GM12878 (cell line): Measurements from ENCODE around the gene KLRK1. TPM values are rescaled to one million over a fixed set of nuclear protein-coding genes. Genes with fewer than 3 reads are reported as not detected.

Experiments
- FOS ChIP-seq: IDR thresholded peaks from 3 replicates; pipeline ENCODE4 v1.6.1; 2011; ENCODE audit warnings: borderline replicate concordance; ENCODE audit not compliant: insufficient read length; ENCODE audit errors: extremely low read depth
- NFYA ChIP-seq: IDR thresholded peaks from 2 replicates; pipeline ENCODE4 v1.6.1; 2011; ENCODE audit warnings: low read depth, mild to moderate bottlenecking, low read length, improper control_type of control experiment, borderline replicate concordance
- RCOR1 ChIP-seq: conservative IDR thresholded peaks from 2 replicates; pipeline ENCODE4 v1.6.1; 2012; ENCODE audit warnings: low read depth, low read length, improper control_type of control experiment
- TBL1XR1 ChIP-seq: IDR thresholded peaks from 2 replicates; pipeline ENCODE4 v1.6.1; 2012; ENCODE audit warnings: low read depth, low read length, improper control_type of control experiment
- polyA plus RNA-seq, 11 experiments: library from polyadenylated mRNA; depleted of rRNA in 4 of 11; unstranded in 6 of 11; stranded (reverse) in 5 of 11; fragments of >200 nt; fragmentation: Nextera tagmentation in 4 of 11; fragmentation: Illumina TruSeq in 1 of 11; extraction: Ambion mirVana in 4 of 11; extraction: Trizol in 1 of 11; gene quantifications; 1 replicate in 1 of 11; 2 replicates in 10 of 11; pipeline versions ENCODE4 v1.2.1 to v1.2.3, GENCODE V29; 2011 to 2016; ENCODE audit warnings: inconsistent platforms in 2 of 11, missing spikeins in 2 of 11, low read depth in 1 of 11
- total RNA-seq, 4 experiments: library from RNA; depleted of rRNA in 3 of 4; stranded (reverse); fragments of >200 nt in 3 of 4; fragmentation: Illumina TruSeq in 1 of 4; extraction: Trizol in 1 of 4; gene quantifications; 2 replicates each; pipeline versions ENCODE4 v1.2.1 to v1.2.3, GENCODE V29; 2013 to 2021
- TF ChIP-seq, protein P1 (sequence below): IDR thresholded peaks from 2 replicates; pipeline ENCODE4 v1.6.1; 2012; ENCODE audit warnings: low read depth, low read length, improper control_type of control experiment
- TF ChIP-seq, protein P2 (sequence below): fragments of 450-650 bp; formaldehyde crosslinking; IDR thresholded peaks from 2 replicates; pipeline ENCODE4 v1.4.0; 2022; ENCODE audit warnings: mild to moderate bottlenecking, moderate library complexity
- TF ChIP-seq, protein P3 (sequence below): IDR thresholded peaks from 2 replicates; pipeline ENCODE4 v1.6.1; 2012; ENCODE audit warnings: improper control_type of control experiment, low read depth, low read length; ENCODE audit not compliant: insufficient replicate concordance
- TF ChIP-seq, protein P4 (sequence below): fragments of 450-650 bp; IDR thresholded peaks from 2 replicates; pipeline ENCODE4 v1.6.1; 2017; ENCODE audit warnings: antibody characterized with exemption, mild to moderate bottlenecking, moderate library complexity

The KLRK1 gene
- total and polyA plus RNA-seq, 10 of the 15 experiments (the other 5 are each of a cell fraction or from before 2014, with no cell fraction given) = 0.27 to 2.0 (median 0.99) TPM

DNA sequence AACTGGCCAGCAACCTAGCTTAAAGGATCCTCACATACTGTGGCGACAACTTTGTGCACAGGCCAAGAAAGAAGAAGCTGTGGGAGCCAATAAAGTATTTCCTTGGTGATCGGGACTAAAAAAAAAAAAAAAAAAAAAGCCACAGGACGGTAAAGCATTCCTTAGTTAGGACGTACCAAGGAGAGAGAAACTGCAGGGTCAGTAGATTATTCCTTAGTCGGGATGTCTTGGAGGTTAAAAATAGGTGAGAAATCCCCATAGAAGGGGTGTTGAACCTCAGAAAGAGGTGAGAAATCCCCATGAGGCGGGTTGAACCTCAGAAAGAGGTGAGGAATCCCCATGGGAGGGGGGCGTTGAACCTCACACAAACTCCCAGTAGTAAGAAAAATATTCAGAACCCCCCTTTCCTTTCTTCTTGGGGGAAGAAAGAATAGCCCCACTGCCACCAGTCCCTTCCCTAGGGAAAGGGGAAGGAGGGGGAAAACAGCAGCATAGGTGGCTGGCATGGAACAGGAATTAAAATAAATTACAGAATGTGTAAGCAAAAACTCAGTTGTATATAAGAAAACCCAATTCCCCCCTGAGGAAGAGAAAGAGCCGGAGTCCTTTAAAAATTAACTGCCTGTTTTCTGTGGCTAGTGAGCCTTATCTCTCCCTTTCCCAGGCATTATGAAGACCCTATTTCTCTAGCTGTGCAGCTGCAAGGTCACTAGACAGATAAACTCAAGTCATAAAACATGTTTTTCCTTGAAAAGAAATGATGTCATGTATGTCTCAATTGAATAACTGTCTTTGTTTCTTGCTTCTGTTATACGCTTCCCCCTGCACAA, 26.8 kb downstream of the KLRK1 start (continued):
- TF ChIP-seq FOS (no peak), TBL1XR1 (no peak), NFYA (no peak), RCOR1 (no peak)
- TF ChIP-seq, protein P1, sequence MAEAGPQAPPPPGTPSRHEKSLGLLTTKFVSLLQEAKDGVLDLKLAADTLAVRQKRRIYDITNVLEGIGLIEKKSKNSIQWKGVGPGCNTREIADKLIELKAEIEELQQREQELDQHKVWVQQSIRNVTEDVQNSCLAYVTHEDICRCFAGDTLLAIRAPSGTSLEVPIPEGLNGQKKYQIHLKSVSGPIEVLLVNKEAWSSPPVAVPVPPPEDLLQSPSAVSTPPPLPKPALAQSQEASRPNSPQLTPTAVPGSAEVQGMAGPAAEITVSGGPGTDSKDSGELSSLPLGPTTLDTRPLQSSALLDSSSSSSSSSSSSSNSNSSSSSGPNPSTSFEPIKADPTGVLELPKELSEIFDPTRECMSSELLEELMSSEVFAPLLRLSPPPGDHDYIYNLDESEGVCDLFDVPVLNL = no peak
- TF ChIP-seq, protein P2, sequence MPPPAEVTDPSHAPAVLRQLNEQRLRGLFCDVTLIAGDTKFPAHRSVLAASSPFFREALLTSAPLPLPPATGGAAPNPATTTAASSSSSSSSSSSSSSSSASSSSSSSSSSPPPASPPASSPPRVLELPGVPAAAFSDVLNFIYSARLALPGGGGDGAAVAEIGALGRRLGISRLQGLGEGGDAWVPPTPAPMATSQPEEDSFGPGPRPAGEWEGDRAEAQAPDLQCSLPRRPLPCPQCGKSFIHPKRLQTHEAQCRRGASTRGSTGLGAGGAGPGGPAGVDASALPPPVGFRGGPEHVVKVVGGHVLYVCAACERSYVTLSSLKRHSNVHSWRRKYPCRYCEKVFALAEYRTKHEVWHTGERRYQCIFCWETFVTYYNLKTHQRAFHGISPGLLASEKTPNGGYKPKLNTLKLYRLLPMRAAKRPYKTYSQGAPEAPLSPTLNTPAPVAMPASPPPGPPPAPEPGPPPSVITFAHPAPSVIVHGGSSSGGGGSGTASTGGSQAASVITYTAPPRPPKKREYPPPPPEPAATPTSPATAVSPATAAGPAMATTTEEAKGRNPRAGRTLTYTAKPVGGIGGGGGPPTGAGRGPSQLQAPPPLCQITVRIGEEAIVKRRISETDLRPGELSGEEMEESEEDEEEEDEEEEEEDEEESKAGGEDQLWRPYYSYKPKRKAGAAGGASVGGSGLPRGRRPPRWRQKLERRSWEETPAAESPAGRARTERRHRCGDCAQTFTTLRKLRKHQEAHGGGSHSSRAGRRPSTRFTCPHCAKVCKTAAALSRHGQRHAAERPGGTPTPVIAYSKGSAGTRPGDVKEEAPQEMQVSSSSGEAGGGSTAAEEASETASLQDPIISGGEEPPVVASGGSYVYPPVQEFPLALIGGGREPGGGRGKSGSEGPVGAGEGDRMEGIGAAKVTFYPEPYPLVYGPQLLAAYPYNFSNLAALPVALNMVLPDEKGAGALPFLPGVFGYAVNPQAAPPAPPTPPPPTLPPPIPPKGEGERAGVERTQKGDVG (CRISPR knock-in tag) = no peak
- TF ChIP-seq, protein P3, sequence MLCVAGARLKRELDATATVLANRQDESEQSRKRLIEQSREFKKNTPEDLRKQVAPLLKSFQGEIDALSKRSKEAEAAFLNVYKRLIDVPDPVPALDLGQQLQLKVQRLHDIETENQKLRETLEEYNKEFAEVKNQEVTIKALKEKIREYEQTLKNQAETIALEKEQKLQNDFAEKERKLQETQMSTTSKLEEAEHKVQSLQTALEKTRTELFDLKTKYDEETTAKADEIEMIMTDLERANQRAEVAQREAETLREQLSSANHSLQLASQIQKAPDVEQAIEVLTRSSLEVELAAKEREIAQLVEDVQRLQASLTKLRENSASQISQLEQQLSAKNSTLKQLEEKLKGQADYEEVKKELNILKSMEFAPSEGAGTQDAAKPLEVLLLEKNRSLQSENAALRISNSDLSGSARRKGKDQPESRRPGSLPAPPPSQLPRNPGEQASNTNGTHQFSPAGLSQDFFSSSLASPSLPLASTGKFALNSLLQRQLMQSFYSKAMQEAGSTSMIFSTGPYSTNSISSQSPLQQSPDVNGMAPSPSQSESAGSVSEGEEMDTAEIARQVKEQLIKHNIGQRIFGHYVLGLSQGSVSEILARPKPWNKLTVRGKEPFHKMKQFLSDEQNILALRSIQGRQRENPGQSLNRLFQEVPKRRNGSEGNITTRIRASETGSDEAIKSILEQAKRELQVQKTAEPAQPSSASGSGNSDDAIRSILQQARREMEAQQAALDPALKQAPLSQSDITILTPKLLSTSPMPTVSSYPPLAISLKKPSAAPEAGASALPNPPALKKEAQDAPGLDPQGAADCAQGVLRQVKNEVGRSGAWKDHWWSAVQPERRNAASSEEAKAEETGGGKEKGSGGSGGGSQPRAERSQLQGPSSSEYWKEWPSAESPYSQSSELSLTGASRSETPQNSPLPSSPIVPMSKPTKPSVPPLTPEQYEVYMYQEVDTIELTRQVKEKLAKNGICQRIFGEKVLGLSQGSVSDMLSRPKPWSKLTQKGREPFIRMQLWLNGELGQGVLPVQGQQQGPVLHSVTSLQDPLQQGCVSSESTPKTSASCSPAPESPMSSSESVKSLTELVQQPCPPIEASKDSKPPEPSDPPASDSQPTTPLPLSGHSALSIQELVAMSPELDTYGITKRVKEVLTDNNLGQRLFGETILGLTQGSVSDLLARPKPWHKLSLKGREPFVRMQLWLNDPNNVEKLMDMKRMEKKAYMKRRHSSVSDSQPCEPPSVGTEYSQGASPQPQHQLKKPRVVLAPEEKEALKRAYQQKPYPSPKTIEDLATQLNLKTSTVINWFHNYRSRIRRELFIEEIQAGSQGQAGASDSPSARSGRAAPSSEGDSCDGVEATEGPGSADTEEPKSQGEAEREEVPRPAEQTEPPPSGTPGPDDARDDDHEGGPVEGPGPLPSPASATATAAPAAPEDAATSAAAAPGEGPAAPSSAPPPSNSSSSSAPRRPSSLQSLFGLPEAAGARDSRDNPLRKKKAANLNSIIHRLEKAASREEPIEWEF = no peak
- TF ChIP-seq, protein P4, sequence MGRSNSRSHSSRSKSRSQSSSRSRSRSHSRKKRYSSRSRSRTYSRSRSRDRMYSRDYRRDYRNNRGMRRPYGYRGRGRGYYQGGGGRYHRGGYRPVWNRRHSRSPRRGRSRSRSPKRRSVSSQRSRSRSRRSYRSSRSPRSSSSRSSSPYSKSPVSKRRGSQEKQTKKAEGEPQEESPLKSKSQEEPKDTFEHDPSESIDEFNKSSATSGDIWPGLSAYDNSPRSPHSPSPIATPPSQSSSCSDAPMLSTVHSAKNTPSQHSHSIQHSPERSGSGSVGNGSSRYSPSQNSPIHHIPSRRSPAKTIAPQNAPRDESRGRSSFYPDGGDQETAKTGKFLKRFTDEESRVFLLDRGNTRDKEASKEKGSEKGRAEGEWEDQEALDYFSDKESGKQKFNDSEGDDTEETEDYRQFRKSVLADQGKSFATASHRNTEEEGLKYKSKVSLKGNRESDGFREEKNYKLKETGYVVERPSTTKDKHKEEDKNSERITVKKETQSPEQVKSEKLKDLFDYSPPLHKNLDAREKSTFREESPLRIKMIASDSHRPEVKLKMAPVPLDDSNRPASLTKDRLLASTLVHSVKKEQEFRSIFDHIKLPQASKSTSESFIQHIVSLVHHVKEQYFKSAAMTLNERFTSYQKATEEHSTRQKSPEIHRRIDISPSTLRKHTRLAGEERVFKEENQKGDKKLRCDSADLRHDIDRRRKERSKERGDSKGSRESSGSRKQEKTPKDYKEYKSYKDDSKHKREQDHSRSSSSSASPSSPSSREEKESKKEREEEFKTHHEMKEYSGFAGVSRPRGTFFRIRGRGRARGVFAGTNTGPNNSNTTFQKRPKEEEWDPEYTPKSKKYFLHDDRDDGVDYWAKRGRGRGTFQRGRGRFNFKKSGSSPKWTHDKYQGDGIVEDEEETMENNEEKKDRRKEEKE = no peak
